Measurements from ENCODE around the gene TMEM201. TPM values are rescaled to one million over a fixed set of nuclear protein-coding genes. Genes with fewer than 3 reads are reported as not detected.

The TMEM201 gene
- total and polyA plus RNA-seq, 2 donors (not counting 3 experiments of a cell fraction or from before 2014, with no cell fraction given): 8.3 to 24.8 TPM

- intact Hi-C loops (cut with micrococcal nuclease): no loop called here
- no peaks in the 10 kb centered on the region for H3K79me2 ChIP-seq (ENCODE audit: control insufficient read depth, insufficient read depth, low read length)
- TF ChIP-seq MAX (IDR thresholded peaks at IDR 0.05; ENCODE audit: insufficient read depth, insufficient read length): no peak
- no peak for TF ChIP-seq CTCF (IDR thresholded peaks at IDR 0.05; ENCODE audit: extremely low read depth in 1 of 2, insufficient read depth in 1 of 2, low read depth in 1 of 2, low read length in 2 of 2)
- no peak for TF ChIP-seq POLR2AphosphoS5 (IDR thresholded peaks at IDR 0.05; ENCODE audit: insufficient read depth, low read depth, low read length)
- no peak for TF ChIP-seq EZH2 (IDR thresholded peaks at IDR 0.05; ENCODE audit: borderline replicate concordance, low read depth, low read length, severe bottlenecking)
- TF ChIP-seq POLR2A (IDR thresholded peaks at IDR 0.05; ENCODE audit: low read depth, low read length): no peak
- TF ChIP-seq FOS (IDR thresholded peaks at IDR 0.05; ENCODE audit: borderline replicate concordance, insufficient read depth, low read length): no peak
- no peak for TF ChIP-seq JUN (IDR thresholded peaks at IDR 0.05; ENCODE audit: borderline replicate concordance, insufficient read depth, insufficient read length, low read depth)
- no peak for TF ChIP-seq GATA2 (IDR thresholded peaks at IDR 0.05; ENCODE audit: insufficient read depth, insufficient read length, low read depth, low read length)
- TF ChIP-seq MYC (IDR thresholded peaks at IDR 0.05; ENCODE audit: low read depth, low read length): no peak
- POLR2A ChIA-PET: no interaction called here
- no peak overlapping the region for H3K27ac ChIP-seq (ENCODE audit: insufficient read depth, low read depth, low read length)
- CTCF ChIA-PET: no interaction called here
- no peaks in the 10 kb centered on the region for H3K4me1 ChIP-seq (ENCODE audit: control insufficient read depth, extremely low read depth, insufficient read depth, low read length)
- no peaks in the 10 kb centered on the region for H4K20me1 ChIP-seq (replicated peaks; ENCODE audit: control insufficient read depth, extremely low read depth, insufficient read depth, low read length)
- H3K36me3 ChIP-seq (ENCODE audit: control insufficient read depth in 2 of 2, extremely low read depth in 1 of 2, insufficient read depth in 2 of 2, low read length in 2 of 2): no peaks in the 10 kb centered on the region
- H3K9me3 ChIP-seq (replicated peaks; ENCODE audit: control insufficient read depth, insufficient read depth, low read length): no peaks in the 10 kb centered on the region
- H3K4me3 ChIP-seq (replicated peaks in 1 of 3; ENCODE audit: insufficient read depth in 1 of 3, low read depth in 1 of 3, low read length in 3 of 3): no peak overlapping the region
- H3K9ac ChIP-seq (replicated peaks; ENCODE audit: extremely low read depth, insufficient read depth, low read length): no peak overlapping the region
- FAIRE-seq: no peak
- BruUV-seq (replicated peaks): no TSS peak
- H3K4me2 ChIP-seq (ENCODE audit: insufficient read depth, low read length): no peak overlapping the region
- H3K9me1 ChIP-seq (replicated peaks; ENCODE audit: control insufficient read depth, extremely low read depth, insufficient read depth, low read length): no peaks in the 10 kb centered on the region
- DNase-seq (ENCODE audit: low read depth, low spot score): no peak
- dilution Hi-C loops (cut with MboI; ENCODE audit: extremely low pct_ligation_motif_present, low sequenced_read_pairs): no loop called here
- H3K27me3 ChIP-seq (ENCODE audit: control insufficient read depth in 2 of 2, insufficient read depth in 2 of 2, low read length in 2 of 2): no peaks in the 10 kb centered on the region
- H2AFZ ChIP-seq (ENCODE audit: low read depth, low read length): no peak overlapping the region
Observed at GRCh38 chr1:9663257-9663656, 74.5 kb downstream of the TMEM201 start.

Other genes with a start within 250 kb of the TMEM201 start
- gene SLC25A33, start 49.4 kb upstream of the TMEM201 start, total RNA-seq: 6.4 and 6.6 TPM in 2 replicates
- gene SLC25A33, start 49.4 kb upstream of the TMEM201 start, polyA plus RNA-seq: 3.1 and 3.8 TPM in 2 replicates
- 5.2 and 7.3 TPM in 2 replicates for gene PIK3CD, start 62.8 kb downstream of the TMEM201 start, total RNA-seq
- gene PIK3CD, start 62.8 kb downstream of the TMEM201 start, polyA plus RNA-seq: 3.5 and 3.9 TPM in 2 replicates
- 130 and 132 TPM in 2 replicates for gene CLSTN1, start 235.1 kb downstream of the TMEM201 start, total RNA-seq
- 44.6 and 49.1 TPM in 2 replicates for gene CLSTN1, start 235.1 kb downstream of the TMEM201 start, polyA plus RNA-seq